Ovary (tissue), 9 donors: ENCODE measurements around the gene BPGM. TPM values are rescaled to one million over a fixed set of nuclear protein-coding genes. Genes with fewer than 3 reads are reported as not detected.
"Not testable (repeated sequence)": the region's sequence is repeated elsewhere in the genome, so short reads cannot be mapped to it uniquely, and the experiment has no call there.

Experiments used
- DNase-seq, 5 donors: peaks; one replicate each; pipeline ENCODE4 v3.0.0-alpha.2; 2019 to 2020
- H3K27ac ChIP-seq, 2 donors: fragments of 200-600 bp; one replicate each; pipeline versions ENCODE4 v1.5.1 to v1.8.0; 2019 to 2022
- H3K27me3 ChIP-seq: fragments of 200-600 bp; one replicate; pipeline ENCODE4 v1.8.0; 2022
- H3K36me3 ChIP-seq: fragments of 200-600 bp; sonication (generic); one replicate; pipeline ENCODE4 v1.5.1; 2019
- H3K4me1 ChIP-seq: one replicate; pipeline ENCODE4 v1.8.1; 2013; ENCODE audit warnings: mild to moderate bottlenecking, moderate library complexity; ENCODE audit not compliant: insufficient read depth
- H3K4me3 ChIP-seq: fragments of 200-600 bp; sonication (generic); one replicate; pipeline ENCODE4 v1.5.1; 2017
- H3K9me3 ChIP-seq, 2 donors: fragments of 200-600 bp in 1 of 2; sonication (generic) in 1 of 2; one replicate each; pipeline versions ENCODE4 v1.5.1 to v1.8.1; 2013 to 2019; ENCODE audit warnings: mild to moderate bottlenecking in 1 of 2, moderate library complexity in 1 of 2
- CTCF ChIP-seq, 3 donors: fragments of 450-650 bp in 2 of 3; fragments of 200-600 bp in 1 of 3; IDR thresholded peaks; one replicate each; pipeline versions ENCODE4 v1.5.1 to v1.8.0; 2016 to 2022; ENCODE audit warnings: antibody characterized with exemption in 3 of 3, mild to moderate bottlenecking in 1 of 3
- EP300 ChIP-seq: sonication (generic); formaldehyde crosslinking; IDR thresholded peaks from one replicate; pipeline ENCODE4 v1.6.1; 2017; ENCODE audit warnings: antibody characterized with exemption
- POLR2A ChIP-seq: fragments of 450-650 bp; IDR thresholded peaks from one replicate; pipeline ENCODE4 v1.6.1; 2017; ENCODE audit warnings: antibody characterized with exemption, mild to moderate bottlenecking, moderate library complexity
- WGBS, 3 donors: extraction: QIAGEN DNeasy Blood & Tissue Kit in 1 of 3; methylation state at CpG; one replicate each; pipeline versions ENCODE4 v1.1.5 to v1.1.7; 2013 to 2017; 5-methylcytosine and 5-hydroxymethylcytosine counted together
- intact Hi-C, 4 donors: fragments of 100-400 bp; cut with DNase I; formaldehyde crosslinking; loops; one replicate each; pipeline versions ENCODE4 v1.11.0 to v1.15.1; 2022 to 2023
- polyA plus RNA-seq, 2 donors: library from polyadenylated mRNA; stranded (reverse); fragments of 200-250 nt in 1 of 2; fragments of 350-450 nt in 1 of 2; fragmentation: Illumina TruSeq in 1 of 2; extraction: RNeasy Lipid Tissue Mini Kit (QIAGEN cat#74804) in 1 of 2; gene quantifications; one replicate each; pipeline ENCODE4 v1.2.3, GENCODE V29; 2013 to 2014
- total RNA-seq, 7 donors: library from RNA; depleted of rRNA in 2 of 7; stranded (reverse); fragments of >200 nt in 2 of 7; fragmentation: NEBNext Ultra II Directional in 3 of 7; extraction: Animal tissue kit (Norgen Biotek cat#: 25700) in 3 of 7; gene quantifications; one replicate each; pipeline versions ENCODE4 v1.1.0 to v1.2.4, GENCODE V29; 2016 to 2023
- donor health status: DM: no; HTN: no; CAD: no; lungs with moderate emphysema.
- donor health status: DM: no; HTN: no; CAD: no.
- donor health status: Bipolar disorder and iron deficiency.
- donor health status: DM: yes; HTN: yes; CAD: no.
- donor health status: DM: no; HTN: no; CAD: no.
- donor health status: DM: yes; HTN: yes; CAD: no.

The BPGM gene
- total and polyA plus RNA-seq, 9 donors, result 6.5 to 18.1 (median 9.0) TPM

GRCh38 chr7:134662166-134662870 lies 15.7 kb downstream of the BPGM start:
- Histone ChIP-seq H3K4me1 (no peaks in the 10 kb centered on the region), H3K4me3 (no peak overlapping the region), H3K9me3 (no peaks in the 10 kb centered on the region), H3K36me3 (no peaks in the 10 kb centered on the region), H3K27ac (no peak overlapping the region), H3K27me3 (no peaks in the 10 kb centered on the region)
- intact Hi-C loops, result no loop called here
- 58 to 66% (median 62%) methylated on average over 5 of the region's 5 CpGs for WGBS, 3 donors
- DNase-seq, result no peak
- TF ChIP-seq POLR2A, result no peak
- no peak for TF ChIP-seq EP300
- TF ChIP-seq CTCF (IDR thresholded peaks at IDR 0.05), result no peak

- H3K4me3 ChIP-seq, result no peak overlapping the region
- H3K27ac ChIP-seq, result no peak overlapping the region
- H3K9me3 ChIP-seq, result no peaks in the 10 kb centered on the region
- WGBS, 3 donors, result 80 to 87% (median 81%) methylated on average over 4 of the region's 4 CpGs
- H3K4me1 ChIP-seq, result no peaks in the 10 kb centered on the region
- TF ChIP-seq CTCF (IDR thresholded peaks at IDR 0.05) (no peak), POLR2A (no peak), EP300 (no peak)
- DNase-seq, result no peak
- H3K27me3 ChIP-seq, result no peaks in the 10 kb centered on the region
- intact Hi-C loops, result no loop called here
- no peaks in the 10 kb centered on the region for H3K36me3 ChIP-seq
Observed at GRCh38 chr7:134662871-134663205, 16.2 kb downstream of the BPGM start.

DNA sequence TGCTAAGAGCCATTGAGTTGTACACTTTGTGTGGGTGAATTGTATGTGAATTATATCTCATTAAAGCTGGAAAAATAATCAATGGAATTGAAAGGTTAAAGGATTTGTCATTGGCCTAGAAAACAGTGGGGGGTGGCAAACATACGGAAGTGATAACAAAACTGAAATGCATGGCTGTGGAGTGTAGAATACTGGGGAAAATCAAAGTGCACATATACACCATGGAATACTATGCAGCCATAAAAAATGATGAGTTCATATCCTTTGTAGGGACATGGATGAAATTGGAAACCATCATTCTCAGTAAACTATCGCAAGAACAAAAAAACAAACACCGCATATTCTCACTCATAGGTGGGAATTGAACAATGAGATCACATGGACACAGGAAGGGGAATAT lies 18.4 kb downstream of the BPGM start:
- H3K4me1 ChIP-seq, H3K9me3 ChIP-seq, H3K36me3 ChIP-seq, H3K4me3 ChIP-seq, intact Hi-C loops, DNase-seq, H3K27me3 ChIP-seq, H3K27ac ChIP-seq: not testable (repeated sequence)
- WGBS, 3 donors, result 0% methylated on average over 1 of the region's 3 CpGs

DNA sequence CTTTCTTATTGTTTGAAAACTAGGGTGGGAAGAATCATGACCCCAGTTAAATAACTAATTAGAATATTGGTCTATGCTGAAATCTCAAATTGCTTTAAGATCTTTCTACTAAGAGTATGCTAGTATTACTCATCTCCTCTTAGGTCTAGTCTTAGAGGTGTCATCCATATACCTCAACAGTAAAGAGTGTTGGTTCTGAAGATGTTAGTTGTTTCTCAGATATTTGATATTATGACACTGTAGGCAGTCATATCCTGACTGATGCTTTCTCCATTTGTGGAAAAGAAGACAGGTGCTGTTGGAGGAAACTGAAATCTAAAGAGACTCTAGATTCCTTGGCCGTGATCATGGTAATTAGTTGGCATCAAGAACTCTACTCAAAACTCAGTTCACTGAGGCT lies 21.2 kb downstream of the BPGM start:
- DNase-seq, result no peak
- 99 to 100% (median 100%) methylated on average over 1 of the region's 1 CpG for WGBS, 3 donors
- Histone ChIP-seq H3K4me3 (no peak overlapping the region), H3K36me3 (no peaks in the 10 kb centered on the region), H3K4me1 (no peaks in the 10 kb centered on the region), H3K27me3 (no peaks in the 10 kb centered on the region), H3K9me3 (no peaks in the 10 kb centered on the region), H3K27ac (no peak overlapping the region)
- intact Hi-C loops, result no loop called here
- TF ChIP-seq POLR2A (no peak), EP300 (no peak), CTCF (IDR thresholded peaks at IDR 0.05) (no peak)

GRCh38 chr7:134669388-134669787 lies 22.7 kb downstream of the BPGM start:
- TF ChIP-seq POLR2A (no peak), EP300 (no peak), CTCF (IDR thresholded peaks at IDR 0.05) (no peak)
- no peaks in the 10 kb centered on the region for H3K27me3 ChIP-seq
- H3K9me3 ChIP-seq, result no peaks in the 10 kb centered on the region
- intact Hi-C loops, result no loop called here
- H3K4me1 ChIP-seq, result no peaks in the 10 kb centered on the region
- no peaks in the 10 kb centered on the region for H3K36me3 ChIP-seq
- WGBS, 3 donors, result 91 to 94% (median 92%) methylated on average over 4 of the region's 4 CpGs
- no peak overlapping the region for H3K27ac ChIP-seq
- H3K4me3 ChIP-seq, result no peak overlapping the region
- no peak for DNase-seq
